Peyer's patch (tissue), 4 donors: ENCODE data around the gene PDHA2. TPM values are rescaled to one million over a fixed set of nuclear protein-coding genes. Genes with fewer than 3 reads are reported as not detected.

Source experiments
- DNase-seq, 3 donors: peaks; one replicate each; pipeline ENCODE4 v3.0.0-alpha.2; 2017 to 2019
- H3K27ac ChIP-seq, 4 donors: fragments of 200-600 bp; sonication (generic); one replicate each; pipeline ENCODE4 v1.5.1; 2016 to 2019
- H3K27me3 ChIP-seq, 2 donors: fragments of 200-600 bp; sonication (generic); one replicate each; pipeline ENCODE4 v1.5.1; 2019
- H3K36me3 ChIP-seq, 3 donors: fragments of 200-600 bp; sonication (generic); one replicate each; pipeline ENCODE4 v1.5.1; 2016 to 2019
- H3K4me1 ChIP-seq, 4 donors: fragments of 200-600 bp; sonication (generic); one replicate each; pipeline ENCODE4 v1.5.1; 2016 to 2019
- H3K4me3 ChIP-seq, 4 donors: fragments of 200-600 bp; sonication (generic); 1 replicate in 3 of 4; 2 replicates in 1 of 4; pipeline ENCODE4 v1.5.1; 2016 to 2019; ENCODE audit warnings: mild to moderate bottlenecking in 1 of 4
- H3K9me3 ChIP-seq, 4 donors: fragments of 200-600 bp; sonication (generic); one replicate each; pipeline ENCODE4 v1.5.1; 2016 to 2019; ENCODE audit warnings: mild to moderate bottlenecking in 1 of 4
- CTCF ChIP-seq, 6 experiments: fragments of 450-650 bp in 4 of 6; fragments of 200-600 bp in 2 of 6; sonication (generic) in 1 of 6; IDR thresholded peaks; one replicate each; pipeline ENCODE4 v1.5.1; 2017 to 2019; ENCODE audit warnings: antibody characterized with exemption in 6 of 6, mild to moderate bottlenecking in 3 of 6, moderate library complexity in 1 of 6
- POLR2A ChIP-seq, 2 donors: fragments of 450-650 bp; IDR thresholded peaks; one replicate each; pipeline ENCODE4 v1.5.1; 2017; ENCODE audit warnings: antibody characterized with exemption in 2 of 2, mild to moderate bottlenecking in 2 of 2, moderate library complexity in 2 of 2
- total RNA-seq, 4 donors: library from RNA; depleted of rRNA; stranded (reverse); fragments of >200 nt; gene quantifications; one replicate each; pipeline ENCODE4 v1.1.0, GENCODE V29; 2016

The PDHA2 gene
- total RNA-seq, 4 donors from 2014 or later, result not detected

GRCh38 chr4:95831166-95831565, 8.7 kb upstream of the PDHA2 start:
- no peaks in the 10 kb centered on the region for H3K36me3 ChIP-seq
- DNase-seq, result no peak
- no peaks in the 10 kb centered on the region for H3K9me3 ChIP-seq
- no peak overlapping the region for H3K27ac ChIP-seq
- H3K4me3 ChIP-seq, result no peak overlapping the region
- H3K4me1 ChIP-seq, result no peaks in the 10 kb centered on the region
- H3K27me3 ChIP-seq, result no peaks in the 10 kb centered on the region
- TF ChIP-seq CTCF (IDR thresholded peaks at IDR 0.05), result no peak
- no peak for TF ChIP-seq POLR2A (IDR thresholded peaks at IDR 0.05)

- H3K4me3 ChIP-seq, result no peak overlapping the region
- no peak for DNase-seq
- no peaks in the 10 kb centered on the region for H3K27me3 ChIP-seq
- no peak overlapping the region for H3K27ac ChIP-seq
- H3K9me3 ChIP-seq, result no peaks in the 10 kb centered on the region
- TF ChIP-seq POLR2A (IDR thresholded peaks at IDR 0.05) (no peak), CTCF (IDR thresholded peaks at IDR 0.05) (no peak)
- H3K4me1 ChIP-seq, result no peaks in the 10 kb centered on the region
- H3K36me3 ChIP-seq, result no peaks in the 10 kb centered on the region
Observed at GRCh38 chr4:95833711-95834194, 6.1 kb upstream of the PDHA2 start.

GRCh38 chr4:95835672-95836071, 4.2 kb upstream of the PDHA2 start:
- no peak for TF ChIP-seq POLR2A (IDR thresholded peaks at IDR 0.05)
- TF ChIP-seq CTCF (IDR thresholded peaks at IDR 0.05), result no peak
- Histone ChIP-seq H3K27me3 (no peaks in the 10 kb centered on the region), H3K4me3 (no peak overlapping the region), H3K36me3 (no peaks in the 10 kb centered on the region), H3K4me1 (no peaks in the 10 kb centered on the region), H3K9me3 (no peaks in the 10 kb centered on the region), H3K27ac (no peak overlapping the region)
- DNase-seq, result no peak

GRCh38 chr4:95838192-95838591, 1.7 kb upstream of the PDHA2 start:
- Histone ChIP-seq H3K36me3 (no peaks in the 10 kb centered on the region), H3K27me3 (no peaks in the 10 kb centered on the region), H3K27ac (no peak overlapping the region), H3K4me3 (no peak overlapping the region), H3K4me1 (no peaks in the 10 kb centered on the region), H3K9me3 (no peaks in the 10 kb centered on the region)
- TF ChIP-seq POLR2A (IDR thresholded peaks at IDR 0.05) (no peak), CTCF (IDR thresholded peaks at IDR 0.05) (no peak)
- DNase-seq, result no peak

GRCh38 chr4:95847908-95848460, 8.1 kb downstream of the PDHA2 start:
- Histone ChIP-seq H3K4me1 (no peaks in the 10 kb centered on the region), H3K4me3 (no peak overlapping the region), H3K27me3 (no peaks in the 10 kb centered on the region), H3K9me3 (no peaks in the 10 kb centered on the region), H3K27ac (no peak overlapping the region), H3K36me3 (no peaks in the 10 kb centered on the region)
- no peak for DNase-seq
- TF ChIP-seq POLR2A (IDR thresholded peaks at IDR 0.05), result no peak
- no peak for TF ChIP-seq CTCF (IDR thresholded peaks at IDR 0.05)

GRCh38 chr4:95850161-95850560, 10.3 kb downstream of the PDHA2 start:
- Histone ChIP-seq H3K27ac (no peak overlapping the region), H3K4me3 (no peak overlapping the region), H3K9me3 (no peaks in the 10 kb centered on the region), H3K36me3 (no peaks in the 10 kb centered on the region), H3K27me3 (no peaks in the 10 kb centered on the region), H3K4me1 (no peaks in the 10 kb centered on the region)
- DNase-seq, result no peak
- no peak for TF ChIP-seq CTCF (IDR thresholded peaks at IDR 0.05)
